SK-N-SH (cell line): ENCODE data around the gene ADM.

Source experiments
- CHD2 ChIP-seq: fragments of 150-350 bp; IDR thresholded peaks from 2 replicates; pipeline ENCODE4 v1.6.1; 2018; ENCODE audit warnings: low read length; ENCODE audit not compliant: partially characterized antibody
- EP300 ChIP-seq, 2 experiments: IDR thresholded peaks; 2 replicates each; pipeline versions ENCODE4 v1.4.0 to v1.6.1; 2012; ENCODE audit warnings: borderline replicate concordance in 1 of 2, low read depth in 1 of 2, low read length in 1 of 2
- FOXJ3 ChIP-seq: sonication (generic); formaldehyde crosslinking; IDR thresholded peaks from 2 replicates; pipeline ENCODE4 v1.5.1; 2020; ENCODE audit warnings: mild to moderate bottlenecking, missing genetic modification reagents
- JUND ChIP-seq: IDR thresholded peaks from 2 replicates; pipeline ENCODE4 v1.4.0; 2012
- MEF2A ChIP-seq: IDR thresholded peaks from 2 replicates; pipeline ENCODE4 v1.4.0; 2012; ENCODE audit warnings: low read depth, borderline replicate concordance
- POLR2AphosphoS5 ChIP-seq: IDR thresholded peaks from 2 replicates; pipeline ENCODE4 v1.6.1; 2012; ENCODE audit warnings: low read depth, low read length
- SIN3A ChIP-seq: IDR thresholded peaks from 2 replicates; pipeline ENCODE4 v1.6.1; 2012; ENCODE audit warnings: low read depth, mild to moderate bottlenecking, low read length, moderate library complexity, borderline replicate concordance
- TF ChIP-seq, protein P1 (sequence below): fragments of 200-600 bp; sonication (generic); IDR thresholded peaks from 2 replicates; pipeline ENCODE4 v1.6.1; 2017; ENCODE audit warnings: antibody characterized with exemption, mild to moderate bottlenecking, moderate library complexity
- TF ChIP-seq, protein P2 (sequence below): fragments of 150-350 bp; IDR thresholded peaks from 2 replicates; pipeline ENCODE4 v1.6.1; 2016; ENCODE audit warnings: mild to moderate bottlenecking, low read depth, low read length
- TF ChIP-seq, protein P3 (sequence below): fragments of 150-350 bp; IDR thresholded peaks from 2 replicates; pipeline ENCODE4 v1.6.1; 2017; ENCODE audit warnings: antibody characterized with exemption, low read length, low read depth, borderline replicate concordance
- TF ChIP-seq, protein P4 (sequence below): IDR thresholded peaks from 2 replicates; pipeline ENCODE4 v1.6.1; 2012; ENCODE audit warnings: mild to moderate bottlenecking, low read depth, low read length, moderate library complexity
- TF ChIP-seq, protein P5 (sequence below): IDR thresholded peaks from 2 replicates; pipeline ENCODE4 v1.4.0; 2012; ENCODE audit warnings: low read depth

DNA sequence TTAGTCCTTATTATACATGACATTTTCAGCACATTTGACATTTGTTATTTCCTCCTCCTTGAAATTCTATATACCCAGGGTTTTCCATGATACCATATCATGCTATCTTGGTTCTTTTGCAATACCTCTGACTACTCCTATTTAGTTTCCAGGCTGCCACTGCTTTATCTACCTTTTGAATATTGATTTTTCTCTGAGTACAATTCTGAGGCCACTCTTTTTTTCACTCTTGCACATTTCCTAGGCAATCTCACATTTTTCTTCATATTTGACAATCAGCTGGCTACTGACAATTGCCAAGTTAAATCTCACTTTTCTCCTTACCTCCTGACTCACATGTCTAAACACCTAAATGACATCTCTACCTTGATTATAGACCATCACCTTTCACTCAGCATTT lies 22.8 kb upstream of the ADM start:
- TF ChIP-seq, protein P1, sequence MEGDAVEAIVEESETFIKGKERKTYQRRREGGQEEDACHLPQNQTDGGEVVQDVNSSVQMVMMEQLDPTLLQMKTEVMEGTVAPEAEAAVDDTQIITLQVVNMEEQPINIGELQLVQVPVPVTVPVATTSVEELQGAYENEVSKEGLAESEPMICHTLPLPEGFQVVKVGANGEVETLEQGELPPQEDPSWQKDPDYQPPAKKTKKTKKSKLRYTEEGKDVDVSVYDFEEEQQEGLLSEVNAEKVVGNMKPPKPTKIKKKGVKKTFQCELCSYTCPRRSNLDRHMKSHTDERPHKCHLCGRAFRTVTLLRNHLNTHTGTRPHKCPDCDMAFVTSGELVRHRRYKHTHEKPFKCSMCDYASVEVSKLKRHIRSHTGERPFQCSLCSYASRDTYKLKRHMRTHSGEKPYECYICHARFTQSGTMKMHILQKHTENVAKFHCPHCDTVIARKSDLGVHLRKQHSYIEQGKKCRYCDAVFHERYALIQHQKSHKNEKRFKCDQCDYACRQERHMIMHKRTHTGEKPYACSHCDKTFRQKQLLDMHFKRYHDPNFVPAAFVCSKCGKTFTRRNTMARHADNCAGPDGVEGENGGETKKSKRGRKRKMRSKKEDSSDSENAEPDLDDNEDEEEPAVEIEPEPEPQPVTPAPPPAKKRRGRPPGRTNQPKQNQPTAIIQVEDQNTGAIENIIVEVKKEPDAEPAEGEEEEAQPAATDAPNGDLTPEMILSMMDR = no peak
- TF ChIP-seq MEF2A = no peak
- no peak for TF ChIP-seq SIN3A
- TF ChIP-seq, protein P2, sequence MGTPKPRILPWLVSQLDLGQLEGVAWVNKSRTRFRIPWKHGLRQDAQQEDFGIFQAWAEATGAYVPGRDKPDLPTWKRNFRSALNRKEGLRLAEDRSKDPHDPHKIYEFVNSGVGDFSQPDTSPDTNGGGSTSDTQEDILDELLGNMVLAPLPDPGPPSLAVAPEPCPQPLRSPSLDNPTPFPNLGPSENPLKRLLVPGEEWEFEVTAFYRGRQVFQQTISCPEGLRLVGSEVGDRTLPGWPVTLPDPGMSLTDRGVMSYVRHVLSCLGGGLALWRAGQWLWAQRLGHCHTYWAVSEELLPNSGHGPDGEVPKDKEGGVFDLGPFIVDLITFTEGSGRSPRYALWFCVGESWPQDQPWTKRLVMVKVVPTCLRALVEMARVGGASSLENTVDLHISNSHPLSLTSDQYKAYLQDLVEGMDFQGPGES = no peak
- no peak for TF ChIP-seq FOXJ3
- no peak for TF ChIP-seq JUND
- no peak for TF ChIP-seq EP300 (IDR thresholded peaks at IDR 0.05; ENCODE audit: borderline replicate concordance in 1 of 2, low read depth in 1 of 2, low read length in 1 of 2)
- TF ChIP-seq, protein P3, sequence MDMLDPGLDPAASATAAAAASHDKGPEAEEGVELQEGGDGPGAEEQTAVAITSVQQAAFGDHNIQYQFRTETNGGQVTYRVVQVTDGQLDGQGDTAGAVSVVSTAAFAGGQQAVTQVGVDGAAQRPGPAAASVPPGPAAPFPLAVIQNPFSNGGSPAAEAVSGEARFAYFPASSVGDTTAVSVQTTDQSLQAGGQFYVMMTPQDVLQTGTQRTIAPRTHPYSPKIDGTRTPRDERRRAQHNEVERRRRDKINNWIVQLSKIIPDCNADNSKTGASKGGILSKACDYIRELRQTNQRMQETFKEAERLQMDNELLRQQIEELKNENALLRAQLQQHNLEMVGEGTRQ = no peak
- TF ChIP-seq, protein P4, sequence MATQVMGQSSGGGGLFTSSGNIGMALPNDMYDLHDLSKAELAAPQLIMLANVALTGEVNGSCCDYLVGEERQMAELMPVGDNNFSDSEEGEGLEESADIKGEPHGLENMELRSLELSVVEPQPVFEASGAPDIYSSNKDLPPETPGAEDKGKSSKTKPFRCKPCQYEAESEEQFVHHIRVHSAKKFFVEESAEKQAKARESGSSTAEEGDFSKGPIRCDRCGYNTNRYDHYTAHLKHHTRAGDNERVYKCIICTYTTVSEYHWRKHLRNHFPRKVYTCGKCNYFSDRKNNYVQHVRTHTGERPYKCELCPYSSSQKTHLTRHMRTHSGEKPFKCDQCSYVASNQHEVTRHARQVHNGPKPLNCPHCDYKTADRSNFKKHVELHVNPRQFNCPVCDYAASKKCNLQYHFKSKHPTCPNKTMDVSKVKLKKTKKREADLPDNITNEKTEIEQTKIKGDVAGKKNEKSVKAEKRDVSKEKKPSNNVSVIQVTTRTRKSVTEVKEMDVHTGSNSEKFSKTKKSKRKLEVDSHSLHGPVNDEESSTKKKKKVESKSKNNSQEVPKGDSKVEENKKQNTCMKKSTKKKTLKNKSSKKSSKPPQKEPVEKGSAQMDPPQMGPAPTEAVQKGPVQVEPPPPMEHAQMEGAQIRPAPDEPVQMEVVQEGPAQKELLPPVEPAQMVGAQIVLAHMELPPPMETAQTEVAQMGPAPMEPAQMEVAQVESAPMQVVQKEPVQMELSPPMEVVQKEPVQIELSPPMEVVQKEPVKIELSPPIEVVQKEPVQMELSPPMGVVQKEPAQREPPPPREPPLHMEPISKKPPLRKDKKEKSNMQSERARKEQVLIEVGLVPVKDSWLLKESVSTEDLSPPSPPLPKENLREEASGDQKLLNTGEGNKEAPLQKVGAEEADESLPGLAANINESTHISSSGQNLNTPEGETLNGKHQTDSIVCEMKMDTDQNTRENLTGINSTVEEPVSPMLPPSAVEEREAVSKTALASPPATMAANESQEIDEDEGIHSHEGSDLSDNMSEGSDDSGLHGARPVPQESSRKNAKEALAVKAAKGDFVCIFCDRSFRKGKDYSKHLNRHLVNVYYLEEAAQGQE = no peak
- TF ChIP-seq CHD2 = no peak
- TF ChIP-seq POLR2AphosphoS5 = no peak
- TF ChIP-seq, protein P5, sequence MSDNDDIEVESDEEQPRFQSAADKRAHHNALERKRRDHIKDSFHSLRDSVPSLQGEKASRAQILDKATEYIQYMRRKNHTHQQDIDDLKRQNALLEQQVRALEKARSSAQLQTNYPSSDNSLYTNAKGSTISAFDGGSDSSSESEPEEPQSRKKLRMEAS = no peak
